ENCODE data around the gene RNF180.

- TF ChIP-seq EZH2 (IDR thresholded peaks at IDR 0.05; ENCODE audit: borderline replicate concordance, low read depth, low read length, severe bottlenecking) (no peak), CTCF (IDR thresholded peaks at IDR 0.05; ENCODE audit: borderline replicate concordance, extremely low read depth, low read length, poor library complexity, severe bottlenecking) (no peak)
Measured at GRCh38 chr5:64140018-64140417, 25.6 kb upstream of the RNF180 start.
